ENCODE data around the gene VAV2. TPM values are rescaled to one million over a fixed set of nuclear protein-coding genes. Genes with fewer than 3 reads are reported as not detected.

VAV2 gene
- polyA plus RNA-seq, 1 donor = 48.4 TPM

- H3K27me3 ChIP-seq (ENCODE audit: control insufficient read depth, insufficient read depth, low read length) = no peaks in the 10 kb centered on the region
- DNase-seq = no peak
- H3K4me1 ChIP-seq (ENCODE audit: control insufficient read depth, insufficient read depth, low read length) = no peaks in the 10 kb centered on the region
- peaks cover 20% of the 10 kb centered on the region for H3K36me3 ChIP-seq (ENCODE audit: control insufficient read depth, insufficient read depth, low read length)
- no peak overlapping the region for H3K27ac ChIP-seq (ENCODE audit: low read length)
- no peaks in the 10 kb centered on the region for H3K9me3 ChIP-seq (ENCODE audit: control insufficient read depth, low read depth, low read length)
- H3K4me3 ChIP-seq (ENCODE audit: low read length) = no peak overlapping the region
- WGBS (ENCODE audit: insufficient coverage, low lambda C conversion rate) = no CpG with 5 or more reads among the region's 30 CpGs
These were observed 48.1 kb downstream of the VAV2 start for GRCh38 chr9:133943781-133944745.

DNA sequence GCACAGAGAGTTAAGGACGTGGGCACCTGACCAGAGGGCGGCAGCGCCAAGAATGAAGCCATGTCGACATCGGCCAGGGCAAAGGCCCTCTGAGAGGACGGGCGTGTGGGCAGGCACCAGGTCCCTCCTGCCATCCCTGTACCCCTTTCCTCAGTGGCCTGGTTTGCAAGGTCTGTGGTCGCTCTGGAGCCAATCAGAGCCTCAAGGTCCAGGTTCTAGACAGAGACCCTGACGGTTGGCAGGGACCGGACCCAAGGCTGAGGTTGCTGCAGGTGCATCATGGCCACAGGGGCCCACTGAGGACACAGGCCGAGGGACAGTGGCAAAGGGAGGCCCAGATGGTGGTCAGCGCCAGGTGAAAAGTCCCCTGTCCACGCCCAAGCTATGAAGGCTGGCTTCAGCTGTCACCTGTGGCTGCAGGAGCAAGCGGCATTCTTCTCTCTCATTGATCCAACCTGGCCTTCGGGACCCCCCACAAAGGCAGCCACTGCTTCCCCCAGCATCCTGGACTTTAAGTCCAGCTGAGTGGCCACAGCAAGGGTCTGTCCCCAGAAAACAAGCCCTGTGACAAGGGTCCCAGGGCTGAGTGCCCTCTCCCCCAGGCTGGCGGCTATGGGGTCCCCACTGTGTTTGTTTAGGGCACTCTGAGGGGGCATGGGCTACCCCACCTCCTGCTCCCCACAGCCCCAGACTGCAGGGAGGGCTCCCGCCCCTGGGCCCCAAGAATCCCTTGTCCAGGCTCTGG, 48.9 kb downstream of the VAV2 start:
- H3K9me3 ChIP-seq (ENCODE audit: control insufficient read depth, low read depth, low read length) = no peaks in the 10 kb centered on the region
- no peaks in the 10 kb centered on the region for H3K4me1 ChIP-seq (ENCODE audit: control insufficient read depth, insufficient read depth, low read length)
- no peak for DNase-seq
- no peak overlapping the region for H3K4me3 ChIP-seq (ENCODE audit: low read length)
- H3K27me3 ChIP-seq (ENCODE audit: control insufficient read depth, insufficient read depth, low read length) = no peaks in the 10 kb centered on the region
- no peak overlapping the region for H3K27ac ChIP-seq (ENCODE audit: low read length)
- peaks cover 27% of the 10 kb centered on the region for H3K36me3 ChIP-seq (ENCODE audit: control insufficient read depth, insufficient read depth, low read length)
- no CpG with 5 or more reads among the region's 17 CpGs for WGBS (ENCODE audit: insufficient coverage, low lambda C conversion rate)

DNA sequence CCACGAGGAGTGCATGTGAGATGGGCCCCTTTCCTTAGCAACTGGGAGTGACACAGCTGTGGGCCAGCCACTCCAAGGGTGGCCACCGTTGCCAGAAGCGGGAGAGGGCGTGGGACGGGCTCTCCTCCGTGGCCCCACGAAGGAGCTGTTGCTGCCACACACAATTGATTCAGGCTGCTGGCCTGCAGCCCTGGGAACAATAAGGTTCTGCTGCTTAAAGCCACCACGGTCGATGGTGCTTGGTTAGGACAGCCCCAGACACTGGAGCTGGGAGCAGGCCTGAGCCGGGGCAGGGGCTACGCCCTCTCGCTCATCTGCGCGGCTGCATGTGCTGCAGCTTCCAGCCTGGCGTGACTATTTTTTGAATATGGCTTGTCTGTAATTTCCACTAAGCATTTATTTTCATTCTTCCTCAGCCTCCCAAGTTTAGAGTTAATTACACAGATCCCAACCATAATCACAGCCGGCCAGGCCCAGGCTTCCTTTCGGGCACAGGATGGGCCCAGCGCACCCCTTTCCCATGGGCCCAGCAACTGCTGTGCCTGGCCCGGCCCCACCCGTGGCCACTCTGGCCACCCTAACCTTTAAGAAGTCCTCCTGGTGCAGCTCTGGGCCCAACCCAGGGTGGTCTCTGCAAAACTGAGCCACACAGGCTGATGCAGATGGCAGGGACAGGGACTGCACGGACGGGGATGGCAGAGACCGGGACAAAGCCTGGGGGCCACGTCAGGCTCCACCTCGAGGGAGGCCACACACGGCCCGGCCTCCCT, 49.7 kb downstream of the VAV2 start:
- WGBS (ENCODE audit: insufficient coverage, low lambda C conversion rate) = no CpG with 5 or more reads among the region's 27 CpGs

DNA sequence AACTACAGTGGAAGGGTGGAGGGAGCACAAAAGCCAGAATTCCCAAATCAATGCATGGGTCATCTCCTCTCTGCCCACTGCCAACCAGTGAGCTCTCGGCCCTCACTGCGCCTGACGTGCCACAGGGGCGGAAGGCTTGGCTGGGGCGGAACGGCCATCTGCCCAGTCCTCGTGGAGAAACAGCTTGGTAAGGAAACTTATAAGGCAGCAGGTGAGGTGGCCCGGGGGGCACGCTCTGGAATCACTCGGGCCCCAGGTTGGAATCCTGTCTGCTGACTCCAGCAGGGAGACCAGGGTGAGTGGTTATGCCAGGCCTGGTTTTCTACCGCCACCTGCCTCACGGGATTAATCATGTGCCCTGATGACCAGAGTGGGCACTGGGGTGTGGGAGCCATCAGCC, 52.3 kb downstream of the VAV2 start:
- Histone ChIP-seq H3K9me3 (ENCODE audit: control insufficient read depth, low read depth, low read length) (no peaks in the 10 kb centered on the region), H3K36me3 (ENCODE audit: control insufficient read depth, insufficient read depth, low read length) (peaks cover 31% of the 10 kb centered on the region), H3K4me1 (ENCODE audit: control insufficient read depth, insufficient read depth, low read length) (peaks cover 20% of the 10 kb centered on the region), H3K27ac (ENCODE audit: low read length) (no peak overlapping the region), H3K4me3 (ENCODE audit: low read length) (no peak overlapping the region), H3K27me3 (ENCODE audit: control insufficient read depth, insufficient read depth, low read length) (no peaks in the 10 kb centered on the region)
- no peak for DNase-seq
- WGBS (ENCODE audit: insufficient coverage, low lambda C conversion rate) = no CpG with 5 or more reads among the region's 12 CpGs

More for the DNA sequence above, 49.7 kb downstream of the VAV2 start:
- Histone ChIP-seq H3K4me1 (ENCODE audit: control insufficient read depth, insufficient read depth, low read length) (no peaks in the 10 kb centered on the region), H3K9me3 (ENCODE audit: control insufficient read depth, low read depth, low read length) (no peaks in the 10 kb centered on the region), H3K27me3 (ENCODE audit: control insufficient read depth, insufficient read depth, low read length) (no peaks in the 10 kb centered on the region), H3K4me3 (ENCODE audit: low read length) (no peak overlapping the region), H3K36me3 (ENCODE audit: control insufficient read depth, insufficient read depth, low read length) (peaks cover 33% of the 10 kb centered on the region), H3K27ac (ENCODE audit: low read length) (no peak overlapping the region)
- no peak for DNase-seq

- 70% methylated on average over 2 of the region's 23 CpGs for WGBS (ENCODE audit: insufficient coverage, low lambda C conversion rate)
- H3K36me3 ChIP-seq (ENCODE audit: control insufficient read depth, insufficient read depth, low read length) = peaks cover 26% of the 10 kb centered on the region
- H3K27me3 ChIP-seq (ENCODE audit: control insufficient read depth, insufficient read depth, low read length) = no peaks in the 10 kb centered on the region
These were observed 52.8 kb downstream of the VAV2 start for GRCh38 chr9:133939171-133939785.

GRCh38 chr9:133938753-133939152, 53.4 kb downstream of the VAV2 start:
- Histone ChIP-seq H3K27ac (ENCODE audit: low read length) (no peak overlapping the region), H3K4me3 (ENCODE audit: low read length) (no peak overlapping the region), H3K4me1 (ENCODE audit: control insufficient read depth, insufficient read depth, low read length) (peaks cover 25% of the 10 kb centered on the region), H3K27me3 (ENCODE audit: control insufficient read depth, insufficient read depth, low read length) (no peaks in the 10 kb centered on the region), H3K36me3 (ENCODE audit: control insufficient read depth, insufficient read depth, low read length) (peaks cover 26% of the 10 kb centered on the region), H3K9me3 (ENCODE audit: control insufficient read depth, low read depth, low read length) (peaks cover 2% of the 10 kb centered on the region)
- DNase-seq = no peak
- WGBS (ENCODE audit: insufficient coverage, low lambda C conversion rate) = 100% methylated on average over 1 of the region's 14 CpGs

More at GRCh38 chr9:133939171-133939785, 52.8 kb downstream of the VAV2 start:
- Histone ChIP-seq H3K27ac (ENCODE audit: low read length) (no peak overlapping the region), H3K4me3 (ENCODE audit: low read length) (no peak overlapping the region), H3K4me1 (ENCODE audit: control insufficient read depth, insufficient read depth, low read length) (peaks cover 24% of the 10 kb centered on the region), H3K9me3 (ENCODE audit: control insufficient read depth, low read depth, low read length) (no peaks in the 10 kb centered on the region)
- DNase-seq = no peak

GRCh38 chr9:133938086-133938485, 54.0 kb downstream of the VAV2 start:
- Histone ChIP-seq H3K4me3 (ENCODE audit: low read length) (no peak overlapping the region), H3K4me1 (ENCODE audit: control insufficient read depth, insufficient read depth, low read length) (peaks cover 25% of the 10 kb centered on the region), H3K9me3 (ENCODE audit: control insufficient read depth, low read depth, low read length) (peaks cover 8% of the 10 kb centered on the region), H3K27ac (ENCODE audit: low read length) (no peak overlapping the region), H3K36me3 (ENCODE audit: control insufficient read depth, insufficient read depth, low read length) (peaks cover 26% of the 10 kb centered on the region), H3K27me3 (ENCODE audit: control insufficient read depth, insufficient read depth, low read length) (no peaks in the 10 kb centered on the region)
- DNase-seq = no peak
- WGBS (ENCODE audit: insufficient coverage, low lambda C conversion rate) = no CpG with 5 or more reads among the region's 10 CpGs

DNA sequence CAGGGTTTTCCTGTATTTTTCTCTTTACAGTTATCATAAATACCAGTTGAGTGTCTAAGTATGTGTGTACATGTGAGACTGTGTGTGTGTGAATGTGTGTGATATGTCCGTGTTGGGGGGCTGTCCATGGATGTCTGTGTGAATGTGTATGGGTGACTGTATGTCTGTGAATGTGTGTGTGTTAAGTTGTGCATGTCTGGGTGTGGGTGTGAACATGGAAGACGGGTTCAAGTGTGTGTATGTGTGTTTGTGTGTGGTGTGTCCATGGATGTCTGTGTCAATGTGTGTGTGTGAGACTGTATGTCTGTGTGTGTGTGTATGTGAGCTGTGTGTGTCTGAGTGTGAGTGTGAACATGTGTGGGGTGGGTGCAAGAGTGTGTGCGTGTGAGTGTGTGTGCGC, 55.0 kb downstream of the VAV2 start:
- H3K4me1 ChIP-seq (ENCODE audit: control insufficient read depth, insufficient read depth, low read length) = peaks cover 25% of the 10 kb centered on the region
- 100% methylated on average over 1 of the region's 4 CpGs for WGBS (ENCODE audit: insufficient coverage, low lambda C conversion rate)
- H3K36me3 ChIP-seq (ENCODE audit: control insufficient read depth, insufficient read depth, low read length) = peaks cover 28% of the 10 kb centered on the region
- H3K9me3 ChIP-seq (ENCODE audit: control insufficient read depth, low read depth, low read length) = peaks cover 8% of the 10 kb centered on the region
- no peak overlapping the region for H3K4me3 ChIP-seq (ENCODE audit: low read length)
- no peak overlapping the region for H3K27ac ChIP-seq (ENCODE audit: low read length)
- no peaks in the 10 kb centered on the region for H3K27me3 ChIP-seq (ENCODE audit: control insufficient read depth, insufficient read depth, low read length)
- DNase-seq = no peak

- peak overlapping the region; percentile 95 for H3K27ac ChIP-seq (ENCODE audit: low read length)
- H3K36me3 ChIP-seq (ENCODE audit: control insufficient read depth, insufficient read depth, low read length) = peaks cover 26% of the 10 kb centered on the region
- H3K9me3 ChIP-seq (ENCODE audit: control insufficient read depth, low read depth, low read length) = peaks cover 8% of the 10 kb centered on the region
- H3K27me3 ChIP-seq (ENCODE audit: control insufficient read depth, insufficient read depth, low read length) = no peaks in the 10 kb centered on the region
- H3K4me1 ChIP-seq (ENCODE audit: control insufficient read depth, insufficient read depth, low read length) = peaks cover 25% of the 10 kb centered on the region
- peak in 1 of 2 donors; percentile 65 for DNase-seq
- no peak overlapping the region for H3K4me3 ChIP-seq (ENCODE audit: low read length)
- WGBS (ENCODE audit: insufficient coverage, low lambda C conversion rate) = no CpG with 5 or more reads among the region's 27 CpGs
These were observed 56.7 kb downstream of the VAV2 start for GRCh38 chr9:133935328-133936005.
